ENCODE results near the gene LAMA3. TPM values are rescaled to one million over a fixed set of nuclear protein-coding genes. Genes with fewer than 3 reads are reported as not detected.
"Not testable (repeated sequence)": the region's sequence is repeated elsewhere in the genome, so short reads cannot be mapped to it uniquely, and the experiment has no call there.

LAMA3 gene
- total RNA-seq, 1 donor: 5.2 TPM

DNA sequence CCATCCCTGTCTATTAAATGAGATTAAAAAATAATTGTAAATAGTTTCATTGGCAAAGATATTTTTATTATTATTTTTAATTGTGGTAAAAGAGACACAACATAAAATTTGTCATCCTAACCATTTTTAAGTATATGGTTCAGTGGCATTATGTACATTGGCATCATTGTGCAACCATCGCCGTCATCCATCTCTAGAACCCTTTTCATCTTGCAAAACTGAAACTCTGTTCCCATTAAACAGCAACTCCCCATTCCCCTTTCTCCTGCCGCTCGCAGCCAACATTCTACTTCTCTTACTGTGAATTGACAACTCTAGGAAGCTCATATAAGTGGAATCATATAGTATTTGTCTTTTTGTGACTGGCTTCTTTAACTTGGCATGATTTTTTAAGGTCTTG, 25.3 kb downstream of the LAMA3 start:
- TF ChIP-seq, protein P1, sequence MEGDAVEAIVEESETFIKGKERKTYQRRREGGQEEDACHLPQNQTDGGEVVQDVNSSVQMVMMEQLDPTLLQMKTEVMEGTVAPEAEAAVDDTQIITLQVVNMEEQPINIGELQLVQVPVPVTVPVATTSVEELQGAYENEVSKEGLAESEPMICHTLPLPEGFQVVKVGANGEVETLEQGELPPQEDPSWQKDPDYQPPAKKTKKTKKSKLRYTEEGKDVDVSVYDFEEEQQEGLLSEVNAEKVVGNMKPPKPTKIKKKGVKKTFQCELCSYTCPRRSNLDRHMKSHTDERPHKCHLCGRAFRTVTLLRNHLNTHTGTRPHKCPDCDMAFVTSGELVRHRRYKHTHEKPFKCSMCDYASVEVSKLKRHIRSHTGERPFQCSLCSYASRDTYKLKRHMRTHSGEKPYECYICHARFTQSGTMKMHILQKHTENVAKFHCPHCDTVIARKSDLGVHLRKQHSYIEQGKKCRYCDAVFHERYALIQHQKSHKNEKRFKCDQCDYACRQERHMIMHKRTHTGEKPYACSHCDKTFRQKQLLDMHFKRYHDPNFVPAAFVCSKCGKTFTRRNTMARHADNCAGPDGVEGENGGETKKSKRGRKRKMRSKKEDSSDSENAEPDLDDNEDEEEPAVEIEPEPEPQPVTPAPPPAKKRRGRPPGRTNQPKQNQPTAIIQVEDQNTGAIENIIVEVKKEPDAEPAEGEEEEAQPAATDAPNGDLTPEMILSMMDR (IDR thresholded peaks at IDR 0.05; ENCODE audit: insufficient read depth, low read depth, low read length): no peak
- DNase-seq (ENCODE audit: low read depth): no peak
- H3K4me3 ChIP-seq (ENCODE audit: low read depth, low read length): no peak overlapping the region

GRCh38 chr18:23716079-23716478, 26.8 kb downstream of the LAMA3 start:
- H3K4me3 ChIP-seq (ENCODE audit: low read depth, low read length): not testable (repeated sequence)
- peak; percentile 64 for DNase-seq (ENCODE audit: low read depth)

- peak; percentile 85 for DNase-seq (ENCODE audit: low read depth)
- TF ChIP-seq, protein P1 (IDR thresholded peaks at IDR 0.05; ENCODE audit: insufficient read depth, low read depth, low read length): no peak
- no peak overlapping the region for H3K4me3 ChIP-seq (ENCODE audit: low read depth, low read length)
Measured at GRCh38 chr18:23716516-23716915, 27.3 kb downstream of the LAMA3 start.

DNA sequence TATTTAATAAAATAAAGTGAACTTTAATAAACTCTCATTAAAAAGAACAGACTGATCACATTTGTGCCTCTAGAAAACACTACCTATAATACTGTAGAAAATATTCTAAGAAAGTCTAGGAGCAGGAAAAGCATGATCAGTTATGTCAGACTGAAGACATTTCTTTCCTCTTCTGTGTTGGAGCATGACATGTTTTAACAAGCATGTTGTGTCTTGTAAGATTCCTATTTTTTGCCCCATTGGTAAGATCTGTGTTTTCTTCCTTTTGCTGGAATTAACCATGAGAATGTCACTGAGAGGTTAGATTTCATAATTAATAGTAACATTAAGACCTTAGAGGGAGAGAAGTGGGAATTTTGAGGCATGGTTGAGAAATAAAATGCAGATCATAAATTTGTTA, 27.7 kb downstream of the LAMA3 start:
- TF ChIP-seq, protein P1 (IDR thresholded peaks at IDR 0.05; ENCODE audit: insufficient read depth, low read depth, low read length): no peak
- DNase-seq (ENCODE audit: low read depth): no peak
- no peak overlapping the region for H3K4me3 ChIP-seq (ENCODE audit: low read depth, low read length)

GRCh38 chr18:23718243-23718720, 29.0 kb downstream of the LAMA3 start:
- H3K4me3 ChIP-seq (ENCODE audit: low read depth, low read length): no peak overlapping the region
- DNase-seq (ENCODE audit: low read depth): peak; percentile 76
- TF ChIP-seq, protein P1 (IDR thresholded peaks at IDR 0.05; ENCODE audit: insufficient read depth, low read depth, low read length): no peak

- H3K4me3 ChIP-seq (ENCODE audit: low read depth, low read length): no peak overlapping the region
- no peak for DNase-seq (ENCODE audit: low read depth)
- TF ChIP-seq, protein P1 (IDR thresholded peaks at IDR 0.05; ENCODE audit: insufficient read depth, low read depth, low read length): no peak
Measured at GRCh38 chr18:23718731-23719130, 29.5 kb downstream of the LAMA3 start.

DNA sequence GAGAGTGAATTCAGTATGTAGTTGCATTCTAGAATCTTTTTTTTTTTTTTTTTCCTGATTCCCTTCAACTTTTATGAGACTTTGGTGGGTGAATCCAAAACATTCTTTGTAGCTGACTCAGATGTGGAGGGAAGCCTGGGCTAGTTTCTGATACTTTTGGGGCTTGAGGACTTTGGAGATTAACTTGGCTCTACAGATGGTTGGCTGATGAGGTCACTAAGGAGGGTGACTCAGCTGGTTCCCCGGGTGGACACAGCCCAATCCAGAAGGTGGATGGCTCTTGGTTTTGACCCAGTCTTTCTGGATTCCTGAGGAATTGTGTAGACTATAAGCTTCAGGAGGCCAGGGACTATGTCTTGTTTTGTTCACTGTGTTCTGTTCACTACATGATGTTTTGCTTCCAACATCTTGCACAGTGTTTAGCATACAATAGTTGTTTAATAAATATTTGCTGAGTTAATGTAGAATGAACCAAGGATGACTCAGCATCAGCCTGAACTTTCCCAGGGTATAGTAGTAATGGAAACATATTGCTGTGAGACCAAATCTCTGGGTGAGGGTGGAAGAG, 30.5 kb downstream of the LAMA3 start:
- no peak overlapping the region for H3K4me3 ChIP-seq (ENCODE audit: low read depth, low read length)
- peak; percentile 98 for DNase-seq (ENCODE audit: low read depth)
- TF ChIP-seq, protein P1 (IDR thresholded peaks at IDR 0.05; ENCODE audit: insufficient read depth, low read depth, low read length): no peak
